ENCODE measurements around the gene DENND1A.

Gene DENND1A

DNA sequence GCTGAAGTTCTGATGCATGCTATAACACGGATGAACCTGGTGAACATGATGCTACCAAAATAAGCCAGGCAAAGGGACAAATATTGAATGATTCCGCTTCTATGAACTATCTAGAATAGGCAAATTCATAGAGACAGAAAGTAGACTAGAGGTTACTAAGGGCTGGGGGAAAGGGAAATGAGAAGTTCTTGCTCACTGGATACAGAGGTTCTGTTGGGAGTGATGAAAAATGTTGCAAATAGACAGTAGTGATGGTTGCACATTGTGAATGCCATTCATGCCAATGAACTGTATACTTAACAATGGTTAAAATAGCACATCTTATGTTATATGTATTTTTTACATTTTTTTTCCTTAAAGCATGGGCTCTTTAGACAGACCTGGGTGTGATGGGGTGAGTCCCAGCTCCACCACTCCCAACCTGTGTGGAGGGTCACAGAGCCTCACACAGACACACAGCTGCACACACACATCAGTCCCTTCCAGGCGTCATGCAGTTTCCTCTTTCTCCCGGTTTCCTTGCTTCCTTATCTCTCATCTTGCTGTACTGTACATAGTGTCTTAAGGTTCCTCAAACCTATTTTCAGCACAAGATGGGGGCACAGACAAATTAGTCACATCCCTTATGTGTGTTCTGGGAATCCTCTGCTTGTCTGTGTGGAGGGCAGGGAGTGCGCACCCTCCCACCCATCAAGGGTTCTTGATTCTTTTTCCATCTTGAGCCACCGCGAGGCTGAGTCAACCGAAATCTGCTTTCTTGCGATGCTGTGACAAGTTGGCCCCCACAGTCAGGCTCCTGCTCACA is 381.0 kb downstream of the DENND1A start:
- no peak for TF ChIP-seq TAF1 (IDR thresholded peaks at IDR 0.05; ENCODE audit: borderline replicate concordance, insufficient read depth, low read length)
- no peak for TF ChIP-seq REST (IDR thresholded peaks at IDR 0.05; ENCODE audit: insufficient read depth in 1 of 2, low read depth in 2 of 2, low read length in 2 of 2)
- no peak for TF ChIP-seq FOXP2 (optimal IDR thresholded peaks at IDR 0.05; ENCODE audit: borderline replicate concordance, extremely low read depth, extremely low read length, insufficient read depth)
- TF ChIP-seq SIN3A (IDR thresholded peaks at IDR 0.05; ENCODE audit: borderline replicate concordance, insufficient read depth, low read length), result no peak
- no peak for TF ChIP-seq POLR2AphosphoS5 (IDR thresholded peaks at IDR 0.05; ENCODE audit: low read depth, low read length)

- TF ChIP-seq SIN3A (IDR thresholded peaks at IDR 0.05; ENCODE audit: borderline replicate concordance, insufficient read depth, low read length), result no peak
- TF ChIP-seq POLR2AphosphoS5 (IDR thresholded peaks at IDR 0.05; ENCODE audit: low read depth, low read length), result no peak
- no peak for TF ChIP-seq FOXP2 (optimal IDR thresholded peaks at IDR 0.05; ENCODE audit: borderline replicate concordance, extremely low read depth, extremely low read length, insufficient read depth)
- TF ChIP-seq TAF1 (IDR thresholded peaks at IDR 0.05; ENCODE audit: borderline replicate concordance, insufficient read depth, low read length), result no peak
- no peak for TF ChIP-seq REST (IDR thresholded peaks at IDR 0.05; ENCODE audit: insufficient read depth in 1 of 2, low read depth in 2 of 2, low read length in 2 of 2)
These were observed 385.7 kb downstream of the DENND1A start for GRCh38 chr9:123544007-123544827.

- TF ChIP-seq FOXP2 (optimal IDR thresholded peaks at IDR 0.05; ENCODE audit: borderline replicate concordance, extremely low read depth, extremely low read length, insufficient read depth) (no peak), POLR2AphosphoS5 (IDR thresholded peaks at IDR 0.05; ENCODE audit: low read depth, low read length) (no peak)
These were observed 386.4 kb downstream of the DENND1A start for GRCh38 chr9:123543492-123543891.

DNA sequence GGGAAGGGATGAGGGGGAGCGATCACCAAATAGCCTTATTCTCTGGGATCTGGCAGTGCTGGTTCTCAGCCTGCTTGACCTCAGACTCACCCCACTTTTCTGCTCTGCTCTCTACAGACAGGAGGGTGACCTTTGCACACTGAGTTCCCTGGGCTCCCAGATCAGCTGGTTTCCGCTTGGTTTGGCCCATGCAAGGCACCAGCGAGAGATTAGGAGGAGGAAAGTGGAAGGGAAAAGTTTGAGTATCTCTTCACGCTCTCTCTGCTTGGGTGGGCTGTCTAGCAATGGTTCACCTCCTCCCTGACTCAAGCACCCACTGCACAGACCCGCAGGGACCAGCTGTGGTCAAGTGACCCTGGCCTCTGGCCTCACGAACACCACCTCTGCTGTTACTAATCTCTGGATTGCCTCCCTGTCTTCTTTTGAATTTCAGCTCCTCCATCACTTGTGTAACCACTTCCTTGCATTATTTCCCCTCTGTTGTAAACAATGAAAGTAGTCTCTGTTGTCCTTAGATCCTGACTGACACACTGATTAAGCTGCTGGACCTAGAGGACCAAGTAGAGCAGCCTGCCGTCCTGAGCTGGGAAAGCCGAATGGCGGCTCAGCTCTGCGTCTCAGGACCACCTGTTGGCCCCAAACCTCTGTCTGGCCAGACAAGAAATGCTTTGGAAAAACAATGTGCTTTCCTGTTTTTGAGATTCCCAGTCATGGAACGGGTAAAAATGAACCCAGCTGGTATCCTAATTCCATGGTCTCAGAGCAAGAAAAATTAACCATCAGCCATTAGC is 387.3 kb downstream of the DENND1A start:
- no peak for TF ChIP-seq SIN3A (IDR thresholded peaks at IDR 0.05; ENCODE audit: borderline replicate concordance, insufficient read depth, low read length)
- no peak for TF ChIP-seq REST (IDR thresholded peaks at IDR 0.05; ENCODE audit: insufficient read depth in 1 of 2, low read depth in 2 of 2, low read length in 2 of 2)
- no peak for TF ChIP-seq FOXP2 (optimal IDR thresholded peaks at IDR 0.05; ENCODE audit: borderline replicate concordance, extremely low read depth, extremely low read length, insufficient read depth)
- TF ChIP-seq POLR2AphosphoS5 (IDR thresholded peaks at IDR 0.05; ENCODE audit: low read depth, low read length), result no peak

DNA sequence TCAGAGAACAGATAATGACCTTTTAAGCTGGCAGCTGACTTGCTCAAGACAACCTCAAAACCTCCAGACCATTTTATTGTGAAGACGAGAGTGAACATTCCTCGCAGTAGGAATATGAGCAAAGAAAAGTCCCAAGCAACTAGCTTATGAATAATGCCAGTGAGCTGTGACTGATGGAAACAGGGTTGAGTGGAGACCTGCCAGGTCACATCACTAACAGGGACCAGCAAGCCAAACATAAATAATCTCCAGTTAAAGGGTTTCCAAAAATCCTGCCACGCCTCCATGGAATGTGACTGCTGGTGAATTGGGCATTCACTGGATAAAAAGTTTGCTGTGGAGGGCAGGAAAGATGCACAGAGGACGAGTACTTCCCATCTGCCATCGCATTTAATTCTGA is 388.5 kb downstream of the DENND1A start:
- TF ChIP-seq TAF1 (IDR thresholded peaks at IDR 0.05; ENCODE audit: borderline replicate concordance, insufficient read depth, low read length) (no peak), POLR2AphosphoS5 (IDR thresholded peaks at IDR 0.05; ENCODE audit: low read depth, low read length) (no peak), REST (IDR thresholded peaks at IDR 0.05; ENCODE audit: insufficient read depth in 1 of 2, low read depth in 2 of 2, low read length in 2 of 2) (no peak), FOXP2 (optimal IDR thresholded peaks at IDR 0.05; ENCODE audit: borderline replicate concordance, extremely low read depth, extremely low read length, insufficient read depth) (no peak), SIN3A (IDR thresholded peaks at IDR 0.05; ENCODE audit: borderline replicate concordance, insufficient read depth, low read length) (no peak)

All from PFSK-1 (cell line).